ENCODE results near the gene SYNPO. TPM values are rescaled to one million over a fixed set of nuclear protein-coding genes. Genes with fewer than 3 reads are reported as not detected.

Gene SYNPO
- total RNA-seq, 1 donor from 2014 or later: 49.3 TPM

- Mint-ChIP-seq H3K36me3 (ENCODE audit: low read depth) (peaks cover 13% of the 10 kb centered on the region), H3K9me3 (no peaks in the 10 kb centered on the region), H3K27ac (no peak overlapping the region), H3K4me3 (no peak overlapping the region), H3K27me3 (no peaks in the 10 kb centered on the region), H3K4me1 (peaks cover 16% of the 10 kb centered on the region)
- no peak for TF ChIP-seq CTCF (IDR thresholded peaks at IDR 0.05)
- ChIA-PET CTCF (interaction anchor here (2.0 to 7.3 kb wide), 2 partner anchors 64 to 93 kb away, joined by 6 to 122 read pairs; no protein-coding TSS in a partner anchor), POLR2A (interaction anchor here (0.6 to 1.4 kb wide), 5 partner anchors 8 to 115 kb away, joined by 3 to 5 read pairs (median 4); no protein-coding TSS in a partner anchor)
- ATAC-seq (ENCODE audit: low read depth) (no peak), DNase-seq (no peak)
- intact Hi-C loops (cut with micrococcal nuclease): no loop called here
Observed at GRCh38 chr5:150653762-150654556, 13.5 kb downstream of the SYNPO start.

GRCh38 chr5:150655221-150655620, 14.8 kb downstream of the SYNPO start:
- ChIA-PET CTCF (interaction anchor here (1.5 to 7.3 kb wide), 3 partner anchors 34 to 94 kb away, joined by 3 to 122 read pairs (median 6); no protein-coding TSS in a partner anchor), POLR2A (interaction anchor here (1.4 to 1.5 kb wide), 3 partner anchors 16 to 95 kb away, joined by 3 to 5 read pairs (median 4); no protein-coding TSS in a partner anchor)
- Mint-ChIP-seq H3K9me3 (no peaks in the 10 kb centered on the region), H3K4me1 (peaks cover 16% of the 10 kb centered on the region), H3K36me3 (ENCODE audit: low read depth) (peaks cover 2% of the 10 kb centered on the region), H3K27ac (no peak overlapping the region), H3K4me3 (no peak overlapping the region), H3K27me3 (no peaks in the 10 kb centered on the region)
- ATAC-seq (ENCODE audit: low read depth) (no peak), DNase-seq (no peak)
- intact Hi-C loops (cut with micrococcal nuclease): no loop called here
- no peak for TF ChIP-seq CTCF (IDR thresholded peaks at IDR 0.05)

- Mint-ChIP-seq H3K27ac (no peak overlapping the region), H3K4me1 (peaks cover 16% of the 10 kb centered on the region), H3K9me3 (no peaks in the 10 kb centered on the region), H3K36me3 (ENCODE audit: low read depth) (no peaks in the 10 kb centered on the region), H3K27me3 (no peaks in the 10 kb centered on the region), H3K4me3 (peak overlapping the region; percentile 81)
- ChIA-PET CTCF (interaction anchor here (1.0 to 7.3 kb wide), 4 partner anchors 30 to 195 kb away, joined by 3 to 122 read pairs (median 3); no protein-coding TSS in a partner anchor), POLR2A (interaction anchor here (0.7 to 2.5 kb wide), 8 partner anchors 30 to 245 kb away, joined by 3 to 12 read pairs (median 4); partner anchors contain the start of genes DCTN4 and RBM22)
- ATAC-seq (ENCODE audit: low read depth) (peak; percentile 93), DNase-seq (peak; percentile 84)
- intact Hi-C loops (cut with micrococcal nuclease): loop anchor here (1.0 to 2.0 kb wide), 5 partner anchors 30 to 197 kb away; partner anchors contain the start of gene RBM22
- TF ChIP-seq CTCF (IDR thresholded peaks at IDR 0.05): peak; percentile 23
Observed at GRCh38 chr5:150656191-150657132, 16.0 kb downstream of the SYNPO start.

- ChIA-PET CTCF (interaction anchor here (0.7 to 7.3 kb wide), 2 partner anchors 97 to 169 kb away, joined by 3 to 122 read pairs; no protein-coding TSS in a partner anchor), POLR2A (interaction anchor here (0.5 to 2.5 kb wide), 3 partner anchors 31 to 208 kb away, joined by 3 to 12 read pairs (median 4); partner anchors contain the start of gene RPS14)
- no peaks in the 10 kb centered on the region for H3K9me3 Mint-ChIP-seq
- no peaks in the 10 kb centered on the region for H3K27me3 Mint-ChIP-seq
- DNase-seq (no peak), ATAC-seq (ENCODE audit: low read depth) (no peak)
- H3K4me3 Mint-ChIP-seq: no peak overlapping the region
- peaks cover 16% of the 10 kb centered on the region for H3K4me1 Mint-ChIP-seq
- intact Hi-C loops (cut with micrococcal nuclease): no loop called here
- no peak overlapping the region for H3K27ac Mint-ChIP-seq
- no peaks in the 10 kb centered on the region for H3K36me3 Mint-ChIP-seq (ENCODE audit: low read depth)
- TF ChIP-seq CTCF (IDR thresholded peaks at IDR 0.05): no peak
Observed at GRCh38 chr5:150658121-150658520, 17.7 kb downstream of the SYNPO start.
